H9 (cell line): ENCODE data around the gene EPAS1. TPM values are rescaled to one million over a fixed set of nuclear protein-coding genes. Genes with fewer than 3 reads are reported as not detected.
A peak's percentile ranks its signal among the peaks of the same experiment; 100 is the strongest.

Experiments
- DNase-seq: peaks from one replicate; pipeline ENCODE4 v3.0.0-alpha.2; 2017
- H2AFZ ChIP-seq: one replicate; pipeline ENCODE4 v1.6.1; 2013; ENCODE audit warnings: mild to moderate bottlenecking, low read length, control low read depth, moderate library complexity
- H2AK5ac ChIP-seq: 2 replicates; pipeline ENCODE4 v1.6.1; 2013; ENCODE audit warnings: low read length, control low read depth, mixed read lengths; ENCODE audit not compliant: insufficient read length
- H2BK120ac ChIP-seq: one replicate; pipeline ENCODE4 v1.6.1; 2013; ENCODE audit warnings: low read depth, mild to moderate bottlenecking, low read length, control low read depth, inconsistent platforms; ENCODE audit not compliant: poor library complexity, severe bottlenecking
- H2BK12ac ChIP-seq: 2 replicates; pipeline ENCODE4 v1.6.1; 2013; ENCODE audit warnings: low read length, control low read depth, mixed read lengths, low read depth; ENCODE audit not compliant: insufficient read length
- H2BK15ac ChIP-seq: 2 replicates; pipeline ENCODE4 v1.6.1; 2013; ENCODE audit warnings: low read depth, low read length, control low read depth
- H2BK20ac ChIP-seq: one replicate; pipeline ENCODE4 v1.6.1; 2013; ENCODE audit warnings: low read depth, mild to moderate bottlenecking, low read length, control low read depth, inconsistent platforms; ENCODE audit not compliant: poor library complexity, severe bottlenecking
- H2BK5ac ChIP-seq: 2 replicates; pipeline ENCODE4 v1.6.1; 2013; ENCODE audit warnings: low read length, control low read depth, mixed read lengths; ENCODE audit not compliant: insufficient read length
- H3K14ac ChIP-seq: 2 replicates; pipeline ENCODE4 v1.6.1; 2013; ENCODE audit warnings: low read length, control low read depth; ENCODE audit not compliant: insufficient read depth
- H3K18ac ChIP-seq: 2 replicates; pipeline ENCODE4 v1.6.1; 2013; ENCODE audit warnings: low read depth, mild to moderate bottlenecking, mixed read lengths, low read length, control low read depth; ENCODE audit not compliant: insufficient read length
- H3K23ac ChIP-seq: 2 replicates; pipeline ENCODE4 v1.6.1; 2013; ENCODE audit warnings: low read length, control low read depth, mixed read lengths, low read depth; ENCODE audit not compliant: insufficient read length
- H3K23me2 ChIP-seq: 2 replicates; pipeline ENCODE4 v1.6.1; 2013; ENCODE audit warnings: low read depth, mild to moderate bottlenecking, mixed read lengths, low read length, control low read depth; ENCODE audit not compliant: insufficient read length, poor library complexity, severe bottlenecking
- H3K27ac ChIP-seq: 2 replicates; pipeline ENCODE4 v1.5.1; 2013; ENCODE audit warnings: low read length, control low read depth, mixed read lengths, low read depth; ENCODE audit not compliant: insufficient read length
- H3K27me3 ChIP-seq: 2 replicates; pipeline ENCODE4 v1.6.1; 2013; ENCODE audit warnings: low read length, control low read depth, inconsistent platforms; ENCODE audit not compliant: insufficient read depth
- H3K4ac ChIP-seq: 2 replicates; pipeline ENCODE4 v1.6.1; 2013; ENCODE audit warnings: low read depth, mild to moderate bottlenecking, control low read depth, inconsistent platforms, low read length, moderate library complexity
- H3K4me1 ChIP-seq: 2 replicates; pipeline ENCODE4 v1.6.1; 2013; ENCODE audit warnings: low read length, control low read depth, inconsistent platforms; ENCODE audit not compliant: insufficient read depth
- H3K4me2 ChIP-seq: 2 replicates; pipeline ENCODE4 v1.6.1; 2013; ENCODE audit warnings: low read length, control low read depth, mixed read lengths; ENCODE audit not compliant: insufficient read length, insufficient read depth
- H3K56ac ChIP-seq: 2 replicates; pipeline ENCODE4 v1.6.1; 2013; ENCODE audit warnings: low read depth, mild to moderate bottlenecking, mixed read lengths, low read length, control low read depth; ENCODE audit not compliant: insufficient read length
- H3K79me1 ChIP-seq: 2 replicates; pipeline ENCODE4 v1.6.1; 2013; ENCODE audit warnings: low read depth, mild to moderate bottlenecking, moderate library complexity, low read length, control low read depth, inconsistent platforms; ENCODE audit not compliant: insufficient read depth, poor library complexity, severe bottlenecking
- H3K79me2 ChIP-seq: 2 replicates; pipeline ENCODE4 v1.6.1; 2013; ENCODE audit warnings: low read length, control low read depth, inconsistent platforms; ENCODE audit not compliant: insufficient read depth
- H3K9ac ChIP-seq: 2 replicates; pipeline ENCODE4 v1.6.1; 2013; ENCODE audit warnings: low read length, control low read depth, mixed read lengths; ENCODE audit not compliant: insufficient read length; ENCODE audit errors: extremely low read depth
- H3K9me3 ChIP-seq: one replicate; pipeline ENCODE4 v1.6.1; 2013; ENCODE audit warnings: low read depth, low read length, inconsistent platforms; ENCODE audit not compliant: control insufficient read depth
- H3T11ph ChIP-seq: one replicate; pipeline ENCODE4 v1.6.1; 2013; ENCODE audit warnings: mild to moderate bottlenecking, low read length, control low read depth, inconsistent platforms
- H4K20me1 ChIP-seq: one replicate; pipeline ENCODE4 v1.6.1; 2013; ENCODE audit not compliant: control insufficient read depth, insufficient read length, insufficient read depth
- H4K5ac ChIP-seq: 2 replicates; pipeline ENCODE4 v1.6.1; 2013; ENCODE audit warnings: low read depth, mild to moderate bottlenecking, mixed read lengths, low read length, control low read depth; ENCODE audit not compliant: insufficient read length
- H4K8ac ChIP-seq: replicated peaks from 2 replicates; pipeline ENCODE4 v1.6.1; 2013; ENCODE audit warnings: low read length, control low read depth, mixed read lengths, low read depth; ENCODE audit not compliant: insufficient read length
- H4K91ac ChIP-seq: 2 replicates; pipeline ENCODE4 v1.6.1; 2013; ENCODE audit warnings: low read depth, mild to moderate bottlenecking, moderate library complexity, mixed read lengths, low read length, control low read depth; ENCODE audit not compliant: insufficient read length
- H3K27ac Mint-ChIP-seq, 3 experiments: 2 replicates in 2 of 3; 3 replicates in 1 of 3; pipeline ENCODE4 v1.8.0; 2020 to 2021; ENCODE audit warnings: mixed read lengths in 3 of 3, mild to moderate bottlenecking in 1 of 3, moderate library complexity in 1 of 3
- H3K27me3 Mint-ChIP-seq: 2 replicates; pipeline ENCODE4 v1.8.0; 2021; ENCODE audit warnings: low read depth, mild to moderate bottlenecking, moderate library complexity, mixed read lengths
- H3K36me3 Mint-ChIP-seq, 3 experiments: 2 replicates in 2 of 3; 3 replicates in 1 of 3; pipeline ENCODE4 v1.8.0; 2020 to 2021; ENCODE audit warnings: low read depth in 3 of 3, mixed read lengths in 3 of 3; ENCODE audit not compliant: insufficient read depth in 1 of 3
- H3K4me1 Mint-ChIP-seq, 2 experiments: 2 replicates each; pipeline ENCODE4 v1.8.0; 2020; ENCODE audit warnings: mixed read lengths in 2 of 2
- H3K4me3 Mint-ChIP-seq, 2 experiments: 2 replicates in 1 of 2; 3 replicates in 1 of 2; pipeline ENCODE4 v1.8.0; 2020 to 2021; ENCODE audit warnings: mild to moderate bottlenecking in 2 of 2, mixed read lengths in 2 of 2, moderate library complexity in 1 of 2
- H3K9me3 Mint-ChIP-seq, 2 experiments: 2 replicates in 1 of 2; 3 replicates in 1 of 2; pipeline ENCODE4 v1.8.0; 2020; ENCODE audit warnings: mild to moderate bottlenecking in 2 of 2, mixed read lengths in 2 of 2, moderate library complexity in 1 of 2
- WGBS: extraction: QIAGEN DNeasy Blood & Tissue Kit; methylation state at CpG from one replicate; pipeline ENCODE4 v1.1.7; 2013; ENCODE audit warnings: missing lambda C conversion rate, low lambda C conversion rate, mixed read lengths; ENCODE audit not compliant: insufficient read length; ENCODE audit errors: extremely low coverage; 5-methylcytosine and 5-hydroxymethylcytosine counted together
- total RNA-seq: library from RNA; stranded (reverse); gene quantifications from 2 replicates; pipeline ENCODE4 v1.2.1, GENCODE V29; 2021
- TF ChIP-seq, protein P1 (sequence below): fragments of 200-600 bp; sonication (generic); conservative IDR thresholded peaks from 3 replicates; pipeline ENCODE4 v1.8.0; 2021; ENCODE audit warnings: antibody characterized with exemption, mild to moderate bottlenecking

EPAS1 gene
- total RNA-seq, 1 experiment from 2014 or later: 1.1 TPM

GRCh38 chr2:46298522-46299353, 1.5 kb downstream of the EPAS1 start:
- peaks cover 20% of the 10 kb centered on the region for H3K23me2 ChIP-seq
- Mint-ChIP-seq H3K9me3 (peaks cover 0 to 4% of the 10 kb centered on the region in 2 experiments; a peak in 2 of 5 replicates), H3K27ac (no peak overlapping the region), H3K4me3 (peak overlapping the region; percentile 77 to 91), H3K36me3 (no peaks in the 10 kb centered on the region; a peak in 1 of 7 replicates), H3K4me1 (peaks cover 41 to 43% of the 10 kb centered on the region in 2 experiments), H3K27me3 (peaks cover 94% of the 10 kb centered on the region)
- H3K4me2 ChIP-seq: peak overlapping the region; percentile 66
- H3K23ac ChIP-seq: no peak overlapping the region
- H2BK120ac ChIP-seq: no peak overlapping the region
- H3K79me2 ChIP-seq: no peaks in the 10 kb centered on the region
- H2AFZ ChIP-seq: no peak overlapping the region
- H2BK15ac ChIP-seq: no peak overlapping the region
- no peaks in the 10 kb centered on the region for H3K79me1 ChIP-seq
- no peaks in the 10 kb centered on the region for H3K4me1 ChIP-seq
- H4K5ac ChIP-seq: no peak overlapping the region
- TF ChIP-seq, protein P1, sequence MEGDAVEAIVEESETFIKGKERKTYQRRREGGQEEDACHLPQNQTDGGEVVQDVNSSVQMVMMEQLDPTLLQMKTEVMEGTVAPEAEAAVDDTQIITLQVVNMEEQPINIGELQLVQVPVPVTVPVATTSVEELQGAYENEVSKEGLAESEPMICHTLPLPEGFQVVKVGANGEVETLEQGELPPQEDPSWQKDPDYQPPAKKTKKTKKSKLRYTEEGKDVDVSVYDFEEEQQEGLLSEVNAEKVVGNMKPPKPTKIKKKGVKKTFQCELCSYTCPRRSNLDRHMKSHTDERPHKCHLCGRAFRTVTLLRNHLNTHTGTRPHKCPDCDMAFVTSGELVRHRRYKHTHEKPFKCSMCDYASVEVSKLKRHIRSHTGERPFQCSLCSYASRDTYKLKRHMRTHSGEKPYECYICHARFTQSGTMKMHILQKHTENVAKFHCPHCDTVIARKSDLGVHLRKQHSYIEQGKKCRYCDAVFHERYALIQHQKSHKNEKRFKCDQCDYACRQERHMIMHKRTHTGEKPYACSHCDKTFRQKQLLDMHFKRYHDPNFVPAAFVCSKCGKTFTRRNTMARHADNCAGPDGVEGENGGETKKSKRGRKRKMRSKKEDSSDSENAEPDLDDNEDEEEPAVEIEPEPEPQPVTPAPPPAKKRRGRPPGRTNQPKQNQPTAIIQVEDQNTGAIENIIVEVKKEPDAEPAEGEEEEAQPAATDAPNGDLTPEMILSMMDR: no peak; the same call in 1 of the 3 replicates
- no peak overlapping the region for H2AK5ac ChIP-seq
- no peaks in the 10 kb centered on the region for H4K20me1 ChIP-seq
- H3K9ac ChIP-seq: no peak overlapping the region
- no peak overlapping the region for H3K14ac ChIP-seq
- peak; percentile 44 for DNase-seq
- H2BK20ac ChIP-seq: no peak overlapping the region
- no peak overlapping the region for H3T11ph ChIP-seq
- peaks cover 45% of the 10 kb centered on the region for H3K27me3 ChIP-seq
- H4K8ac ChIP-seq: no peak overlapping the region
- WGBS: no CpG with 5 or more reads among the region's 71 CpGs
- H3K9me3 ChIP-seq: no peaks in the 10 kb centered on the region
- H3K18ac ChIP-seq: no peak overlapping the region
- no peak overlapping the region for H2BK12ac ChIP-seq
- H3K56ac ChIP-seq: no peak overlapping the region
- H3K4ac ChIP-seq: no peak overlapping the region
- H2BK5ac ChIP-seq: no peak overlapping the region
- no peak overlapping the region for H3K27ac ChIP-seq
- H4K91ac ChIP-seq: no peak overlapping the region
